ENCODE results near the gene SRRM4. TPM values are rescaled to one million over a fixed set of nuclear protein-coding genes. Genes with fewer than 3 reads are reported as not detected.
A peak's percentile ranks its signal among the peaks of the same experiment; 100 is the strongest.

Gene SRRM4
- total and polyA plus RNA-seq, 10 donors, result under 0.01 TPM; not detected in 8

DNA sequence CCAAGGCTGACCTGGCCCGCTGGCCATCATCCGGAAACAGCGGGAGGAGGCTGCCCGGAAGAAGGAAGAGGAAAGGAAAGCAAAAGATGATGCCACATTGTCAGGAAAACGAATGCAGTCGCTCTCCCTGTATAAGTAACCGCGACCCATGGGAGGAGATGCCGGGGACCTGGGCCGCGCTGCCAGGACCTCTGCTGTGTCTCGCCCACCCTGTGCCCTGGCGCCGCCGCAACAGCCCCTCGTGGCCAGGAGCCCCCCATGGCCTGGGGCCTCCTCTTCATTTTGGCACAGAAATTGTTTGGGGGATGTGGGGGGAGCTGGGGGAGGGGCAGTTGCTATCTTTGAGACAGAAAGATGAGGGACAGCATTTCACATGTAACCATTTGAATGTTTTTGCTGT is 213.9 kb downstream of the SRRM4 start:
- peaks cover 0 to 9% (median 0%) of the 10 kb centered on the region in 8 donors for H3K9me3 ChIP-seq
- WGBS, 5 donors, result 90 to 94% (median 92%) methylated on average over 16 of the region's 16 CpGs
- peaks cover 0 to 35% (median 7%) of the 10 kb centered on the region in 6 donors for H3K36me3 ChIP-seq

DNA sequence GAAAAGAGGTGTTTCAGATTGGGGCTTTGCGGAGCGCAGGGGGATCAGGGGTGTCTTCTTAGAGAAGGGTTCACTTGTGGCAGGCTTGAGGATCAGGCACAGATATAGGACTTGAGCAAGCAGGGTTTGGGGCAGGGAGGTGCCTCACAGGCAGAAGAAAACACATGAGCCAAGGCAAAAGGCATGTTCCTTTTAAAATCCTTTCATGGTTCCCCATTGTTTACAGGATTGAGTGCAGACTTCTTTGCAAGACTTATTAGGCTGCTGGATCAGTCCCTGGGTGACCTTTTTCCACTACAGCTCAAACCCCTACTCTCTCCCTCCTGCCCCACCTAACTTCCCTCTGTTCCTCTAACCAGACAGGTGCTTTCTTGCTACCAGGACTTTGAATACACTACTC is 217.1 kb downstream of the SRRM4 start:
- intact Hi-C loops (cut with DNase I; ENCODE audit: low total_unique reads), result no loop called here
- Histone ChIP-seq H3K4me1 (no peaks in the 10 kb centered on the region), H3K27me3 (replicated peaks in 1 of 7) (no peaks in the 10 kb centered on the region), H3K9me3 (peaks cover 0 to 6% (median 0%) of the 10 kb centered on the region in 8 donors), H3K27ac (no peak overlapping the region), H3K36me3 (peaks cover 0 to 24% (median 7%) of the 10 kb centered on the region in 6 donors), H3K4me3 (no peak overlapping the region)
- no peak for TF ChIP-seq POLR2AphosphoS5 (IDR thresholded peaks at IDR 0.05)
- no peak for TF ChIP-seq POLR2A (IDR thresholded peaks at IDR 0.05)
- TF ChIP-seq, protein P1, sequence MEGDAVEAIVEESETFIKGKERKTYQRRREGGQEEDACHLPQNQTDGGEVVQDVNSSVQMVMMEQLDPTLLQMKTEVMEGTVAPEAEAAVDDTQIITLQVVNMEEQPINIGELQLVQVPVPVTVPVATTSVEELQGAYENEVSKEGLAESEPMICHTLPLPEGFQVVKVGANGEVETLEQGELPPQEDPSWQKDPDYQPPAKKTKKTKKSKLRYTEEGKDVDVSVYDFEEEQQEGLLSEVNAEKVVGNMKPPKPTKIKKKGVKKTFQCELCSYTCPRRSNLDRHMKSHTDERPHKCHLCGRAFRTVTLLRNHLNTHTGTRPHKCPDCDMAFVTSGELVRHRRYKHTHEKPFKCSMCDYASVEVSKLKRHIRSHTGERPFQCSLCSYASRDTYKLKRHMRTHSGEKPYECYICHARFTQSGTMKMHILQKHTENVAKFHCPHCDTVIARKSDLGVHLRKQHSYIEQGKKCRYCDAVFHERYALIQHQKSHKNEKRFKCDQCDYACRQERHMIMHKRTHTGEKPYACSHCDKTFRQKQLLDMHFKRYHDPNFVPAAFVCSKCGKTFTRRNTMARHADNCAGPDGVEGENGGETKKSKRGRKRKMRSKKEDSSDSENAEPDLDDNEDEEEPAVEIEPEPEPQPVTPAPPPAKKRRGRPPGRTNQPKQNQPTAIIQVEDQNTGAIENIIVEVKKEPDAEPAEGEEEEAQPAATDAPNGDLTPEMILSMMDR (IDR thresholded peaks at IDR 0.05 in 8 of 11, conservative IDR thresholded peaks at IDR 0.05 in 3 of 11), result no peak
- WGBS, 5 donors, result 93 to 100% (median 97%) methylated on average over 2 of the region's 2 CpGs
- DNase-seq, result no peak

More for the DNA sequence above, 213.9 kb downstream of the SRRM4 start:
- intact Hi-C loops (cut with DNase I; ENCODE audit: low total_unique reads), result no loop called here
- TF ChIP-seq POLR2AphosphoS5 (IDR thresholded peaks at IDR 0.05), result peak in 1 of 3 donors; percentile 23
- TF ChIP-seq, protein P1 (IDR thresholded peaks at IDR 0.05 in 8 of 11, conservative IDR thresholded peaks at IDR 0.05 in 3 of 11), result no peak
- Histone ChIP-seq H3K27me3 (replicated peaks in 1 of 7) (no peaks in the 10 kb centered on the region), H3K27ac (no peak overlapping the region), H3K4me1 (peaks cover 0 to 11% (median under 1%) of the 10 kb centered on the region in 6 donors), H3K4me3 (no peak overlapping the region)
- no peak for DNase-seq

DNA sequence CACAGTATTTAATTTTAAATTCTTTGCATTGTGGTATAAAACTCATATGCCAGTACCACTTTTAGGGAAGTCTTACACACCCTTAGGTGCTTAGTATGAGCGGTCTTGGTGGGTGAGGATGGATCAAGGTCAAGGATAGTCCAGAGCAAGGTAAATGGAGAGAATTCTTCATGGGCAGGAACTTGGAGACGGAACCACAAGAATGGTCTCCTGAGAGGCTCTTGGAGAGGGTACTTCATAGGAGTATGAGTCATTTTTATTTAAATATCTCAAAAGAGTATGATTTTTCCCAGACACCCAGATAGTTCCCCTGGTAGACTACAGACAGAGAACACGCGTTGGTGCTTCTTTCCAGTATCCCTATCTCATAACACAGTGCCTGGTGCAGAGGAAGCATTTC is 219.3 kb downstream of the SRRM4 start:
- 73 to 92% (median 90%) methylated on average over 4 of the region's 4 CpGs for WGBS, 5 donors
- no peak overlapping the region for H3K4me3 ChIP-seq
- H3K27ac ChIP-seq, result no peak overlapping the region
- H3K4me1 ChIP-seq, result no peaks in the 10 kb centered on the region
- no peak for DNase-seq
- intact Hi-C loops (cut with DNase I; ENCODE audit: low total_unique reads), result no loop called here
- H3K27me3 ChIP-seq (replicated peaks in 1 of 7), result no peaks in the 10 kb centered on the region
- H3K36me3 ChIP-seq, result peaks cover 0 to 2% (median 0%) of the 10 kb centered on the region in 6 donors
- TF ChIP-seq, protein P1 (IDR thresholded peaks at IDR 0.05 in 8 of 11, conservative IDR thresholded peaks at IDR 0.05 in 3 of 11), result no peak
- TF ChIP-seq POLR2AphosphoS5 (IDR thresholded peaks at IDR 0.05), result no peak
- no peak for TF ChIP-seq POLR2A (IDR thresholded peaks at IDR 0.05)
- peaks cover 0 to 6% (median 0%) of the 10 kb centered on the region in 8 donors for H3K9me3 ChIP-seq

DNA sequence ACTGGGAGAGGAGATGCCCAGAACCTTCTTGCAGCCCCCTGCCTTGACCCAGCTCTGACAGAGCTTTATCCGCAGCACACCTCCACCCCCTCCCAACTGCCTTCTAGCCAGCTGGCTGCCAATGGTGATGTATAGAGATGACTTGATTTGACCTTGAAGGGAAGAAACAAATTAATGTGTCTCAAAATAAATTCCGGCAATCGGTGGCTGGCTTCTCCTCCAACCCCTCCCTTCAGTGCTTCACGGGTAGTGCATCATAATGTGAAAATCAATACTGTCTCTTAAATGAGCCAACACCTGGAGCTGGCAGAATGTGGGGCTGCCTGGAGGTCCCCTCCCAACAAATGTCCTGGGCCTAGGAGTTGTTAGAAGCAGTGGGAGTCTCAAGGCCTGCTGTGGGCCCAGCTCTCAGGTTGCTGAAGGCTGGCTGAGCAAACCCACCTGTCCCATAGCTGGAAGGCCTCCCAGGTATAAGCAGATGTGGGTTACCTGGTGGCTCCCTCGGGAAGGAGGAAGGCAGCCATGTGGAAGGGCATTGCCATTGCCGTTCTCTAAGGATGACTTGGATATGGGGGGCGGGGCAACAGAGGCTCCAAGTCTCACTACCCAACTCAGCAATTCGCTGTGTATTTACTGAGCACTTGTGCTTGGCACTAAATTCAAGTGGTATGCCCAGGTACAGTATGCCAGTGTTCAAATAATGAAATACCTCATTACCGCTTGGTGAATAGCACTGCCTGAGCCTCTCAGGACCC is 220.6 kb downstream of the SRRM4 start:
- no peaks in the 10 kb centered on the region for H3K27me3 ChIP-seq (replicated peaks in 1 of 7)
- TF ChIP-seq, protein P1 (IDR thresholded peaks at IDR 0.05 in 8 of 11, conservative IDR thresholded peaks at IDR 0.05 in 3 of 11), result no peak
- TF ChIP-seq POLR2A (IDR thresholded peaks at IDR 0.05) (no peak), POLR2AphosphoS5 (IDR thresholded peaks at IDR 0.05) (no peak)
- no peaks in the 10 kb centered on the region for H3K9me3 ChIP-seq
- no peaks in the 10 kb centered on the region for H3K36me3 ChIP-seq
- H3K4me3 ChIP-seq, result no peak overlapping the region
- DNase-seq, result no peak
- H3K27ac ChIP-seq, result no peak overlapping the region
- no peaks in the 10 kb centered on the region for H3K4me1 ChIP-seq
- 79 to 87% (median 85%) methylated on average over 9 of the region's 9 CpGs for WGBS, 5 donors
- intact Hi-C loops (cut with DNase I; ENCODE audit: low total_unique reads), result no loop called here
